ENCODE results near the gene WNT10A. TPM values are rescaled to one million over a fixed set of nuclear protein-coding genes. Genes with fewer than 3 reads are reported as not detected.

WNT10A gene
- total and polyA plus RNA-seq, 3 donors from 2014 or later = 1.5 to 2.5 (median 2.1) TPM

DNA sequence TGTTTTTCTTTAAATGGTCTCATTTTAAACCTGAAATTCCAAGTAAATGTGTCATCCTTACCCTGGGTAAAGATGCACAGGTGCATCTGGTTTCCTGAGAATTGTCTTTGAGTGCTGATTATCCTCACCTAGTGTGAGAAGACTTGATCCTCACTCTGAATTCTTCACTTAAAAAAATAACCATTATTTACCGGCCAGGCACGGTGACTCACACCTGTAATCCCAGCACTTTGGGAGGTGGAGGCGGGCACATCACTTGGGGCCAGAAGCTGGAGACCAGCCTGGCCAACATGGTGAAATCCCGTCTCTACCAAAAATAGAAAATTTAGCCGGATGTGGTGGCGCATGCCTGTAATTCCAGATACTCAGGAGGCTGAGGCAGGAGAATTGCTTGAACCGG is 30.9 kb upstream of the WNT10A start:
- WGBS, 2 donors = 87% methylated on average over 7 of the region's 7 CpGs
- no peak for DNase-seq
- intact Hi-C loops (cut with DNase I; ENCODE audit: low total_unique reads) = no loop called here

DNA sequence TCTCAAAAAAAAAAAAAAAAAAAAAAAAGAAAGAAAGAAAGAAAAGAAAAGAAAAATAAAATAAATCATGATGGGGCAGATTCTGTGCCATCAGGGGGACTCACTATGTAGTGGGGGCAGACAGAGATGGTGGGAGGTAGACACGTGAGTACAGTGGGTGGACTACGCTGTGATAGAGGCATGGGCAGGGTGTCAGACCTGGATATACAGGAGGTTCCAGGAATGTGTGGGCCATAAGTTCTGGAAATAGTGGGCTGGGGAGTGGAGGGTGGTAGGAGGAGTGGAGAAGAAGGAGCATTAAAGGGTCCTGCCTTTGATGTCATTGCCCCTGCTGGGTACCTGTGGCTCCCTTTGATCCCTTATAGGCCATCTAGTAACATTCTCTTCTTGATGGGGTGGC is 29.9 kb upstream of the WNT10A start:
- Histone ChIP-seq H3K27me3 (no peaks in the 10 kb centered on the region), H3K4me1 (no peaks in the 10 kb centered on the region), H3K27ac (no peak overlapping the region), H3K4me3 (no peak overlapping the region), H3K9me3 (no peaks in the 10 kb centered on the region), H3K36me3 (ENCODE audit: low read depth, missing control alignments) (no peaks in the 10 kb centered on the region)
- intact Hi-C loops (cut with DNase I; ENCODE audit: low total_unique reads) = no loop called here
- DNase-seq = peak; percentile 9
- 78 to 82% methylated on average over 2 of the region's 2 CpGs for WGBS, 2 donors
- TF ChIP-seq POLR2A (IDR thresholded peaks at IDR 0.05) = no peak
- TF ChIP-seq, protein P1, sequence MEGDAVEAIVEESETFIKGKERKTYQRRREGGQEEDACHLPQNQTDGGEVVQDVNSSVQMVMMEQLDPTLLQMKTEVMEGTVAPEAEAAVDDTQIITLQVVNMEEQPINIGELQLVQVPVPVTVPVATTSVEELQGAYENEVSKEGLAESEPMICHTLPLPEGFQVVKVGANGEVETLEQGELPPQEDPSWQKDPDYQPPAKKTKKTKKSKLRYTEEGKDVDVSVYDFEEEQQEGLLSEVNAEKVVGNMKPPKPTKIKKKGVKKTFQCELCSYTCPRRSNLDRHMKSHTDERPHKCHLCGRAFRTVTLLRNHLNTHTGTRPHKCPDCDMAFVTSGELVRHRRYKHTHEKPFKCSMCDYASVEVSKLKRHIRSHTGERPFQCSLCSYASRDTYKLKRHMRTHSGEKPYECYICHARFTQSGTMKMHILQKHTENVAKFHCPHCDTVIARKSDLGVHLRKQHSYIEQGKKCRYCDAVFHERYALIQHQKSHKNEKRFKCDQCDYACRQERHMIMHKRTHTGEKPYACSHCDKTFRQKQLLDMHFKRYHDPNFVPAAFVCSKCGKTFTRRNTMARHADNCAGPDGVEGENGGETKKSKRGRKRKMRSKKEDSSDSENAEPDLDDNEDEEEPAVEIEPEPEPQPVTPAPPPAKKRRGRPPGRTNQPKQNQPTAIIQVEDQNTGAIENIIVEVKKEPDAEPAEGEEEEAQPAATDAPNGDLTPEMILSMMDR (IDR thresholded peaks at IDR 0.05) = no peak

More for the DNA sequence above, 30.9 kb upstream of the WNT10A start:
- Histone ChIP-seq H3K4me1 (no peaks in the 10 kb centered on the region), H3K27me3 (no peaks in the 10 kb centered on the region), H3K9me3 (no peaks in the 10 kb centered on the region), H3K27ac (no peak overlapping the region), H3K4me3 (no peak overlapping the region), H3K36me3 (ENCODE audit: low read depth, missing control alignments) (no peaks in the 10 kb centered on the region)
- TF ChIP-seq, protein P1 (IDR thresholded peaks at IDR 0.05) = no peak
- TF ChIP-seq POLR2A (IDR thresholded peaks at IDR 0.05) = no peak

DNA sequence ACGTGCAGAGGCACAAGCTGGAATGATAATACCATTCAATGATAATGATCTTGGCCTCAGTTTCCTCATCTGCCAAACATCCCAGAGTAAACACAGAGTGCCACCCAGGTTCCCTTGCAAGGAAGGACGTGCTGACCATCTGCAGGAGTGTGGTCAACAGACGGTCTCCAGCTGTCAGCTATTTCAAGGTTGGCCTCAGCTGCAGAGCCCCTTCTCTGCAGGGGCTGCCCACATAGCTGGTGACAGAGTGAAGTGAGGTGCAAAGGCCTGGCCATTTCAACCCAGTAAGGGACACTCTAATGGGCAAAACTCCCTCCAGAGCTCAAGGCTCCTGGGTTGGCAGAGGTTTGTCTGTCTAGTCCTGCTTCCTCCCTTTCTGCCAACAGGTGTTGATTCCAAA is 29.4 kb upstream of the WNT10A start:
- Histone ChIP-seq H3K4me1 (no peaks in the 10 kb centered on the region), H3K4me3 (no peak overlapping the region), H3K36me3 (ENCODE audit: low read depth, missing control alignments) (no peaks in the 10 kb centered on the region), H3K27ac (no peak overlapping the region), H3K27me3 (no peaks in the 10 kb centered on the region), H3K9me3 (no peaks in the 10 kb centered on the region)
- intact Hi-C loops (cut with DNase I; ENCODE audit: low total_unique reads) = no loop called here
- 41 to 48% methylated on average over 3 of the region's 3 CpGs for WGBS, 2 donors
- no peak for DNase-seq
- TF ChIP-seq, protein P1 (IDR thresholded peaks at IDR 0.05) = no peak
- TF ChIP-seq POLR2A (IDR thresholded peaks at IDR 0.05) = no peak

DNA sequence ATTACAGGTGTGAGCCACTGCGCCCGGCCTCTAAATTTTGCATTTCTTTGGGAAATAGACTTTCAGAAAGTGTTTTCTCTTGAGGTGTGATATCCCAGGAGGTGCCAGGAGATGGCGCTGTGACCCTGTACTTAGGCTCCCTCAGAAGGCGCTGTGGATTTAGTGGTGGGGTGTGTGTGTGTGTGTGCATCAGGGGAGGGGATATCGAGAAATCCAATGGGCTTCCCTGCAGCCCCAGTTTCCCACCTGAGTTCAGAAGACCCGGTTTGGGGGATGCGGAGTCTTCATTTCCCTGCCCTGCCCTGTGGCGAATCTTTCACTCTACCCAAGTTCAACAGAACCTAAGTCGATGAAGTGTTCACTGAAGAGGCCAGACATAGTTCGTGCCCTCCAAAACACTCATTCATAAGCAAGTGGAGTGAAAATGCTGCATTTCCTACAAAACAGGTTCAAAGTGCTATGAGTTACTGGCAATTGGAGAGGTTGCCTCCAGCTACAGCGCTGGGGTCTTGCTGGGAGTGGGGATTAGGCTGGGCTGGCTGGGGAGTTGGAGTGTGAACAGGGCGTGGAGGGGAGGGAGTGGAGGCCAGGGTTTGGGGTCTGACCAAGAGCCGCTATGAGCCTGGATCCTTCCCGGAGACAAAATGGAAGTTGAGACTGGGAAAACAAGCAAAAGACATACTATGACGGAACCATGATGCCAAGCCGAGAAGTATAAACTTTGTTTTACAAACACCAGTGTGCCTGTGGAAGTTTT is 27.6 kb upstream of the WNT10A start:
- no peaks in the 10 kb centered on the region for H3K36me3 ChIP-seq (ENCODE audit: low read depth, missing control alignments)
- TF ChIP-seq POLR2A (IDR thresholded peaks at IDR 0.05) = no peak
- TF ChIP-seq, protein P1 (IDR thresholded peaks at IDR 0.05) = peak; percentile 69 to 73 (median 70)
- H3K4me3 ChIP-seq = no peak overlapping the region
- WGBS, 2 donors = 28 to 32% methylated on average over 12 to 16 of the region's 16 CpGs
- no peaks in the 10 kb centered on the region for H3K27me3 ChIP-seq
- intact Hi-C loops (cut with DNase I; ENCODE audit: low total_unique reads) = no loop called here
- H3K27ac ChIP-seq = no peak overlapping the region
- H3K4me1 ChIP-seq = peaks cover 13% of the 10 kb centered on the region
- peak; percentile 86 for DNase-seq
- no peaks in the 10 kb centered on the region for H3K9me3 ChIP-seq

- TF ChIP-seq, protein P1 (IDR thresholded peaks at IDR 0.05) = no peak
- TF ChIP-seq POLR2A (IDR thresholded peaks at IDR 0.05) = no peak
- Histone ChIP-seq H3K36me3 (ENCODE audit: low read depth, missing control alignments) (no peaks in the 10 kb centered on the region), H3K27ac (no peak overlapping the region), H3K27me3 (no peaks in the 10 kb centered on the region), H3K4me1 (peaks cover 13% of the 10 kb centered on the region), H3K9me3 (no peaks in the 10 kb centered on the region), H3K4me3 (no peak overlapping the region)
- peak; percentile 12 for DNase-seq
- intact Hi-C loops (cut with DNase I; ENCODE audit: low total_unique reads) = no loop called here
- 71 to 83% methylated on average over 5 of the region's 5 CpGs for WGBS, 2 donors
These were observed 26.9 kb upstream of the WNT10A start for GRCh38 chr2:218853766-218854165.

All from testis (tissue), 3 donors.